Stimulated activated CD8-positive, alpha-beta memory T cell treated with anti-CD3 and anti-CD28 coated beads, Interleukin-2, amount 100 ng/mL, for 1 hour (primary cell): ENCODE measurements around the gene COPS8.

ENCODE experiments used
- DNase-seq, 2 donors: peaks; one replicate each; pipeline ENCODE4 v3.0.0-alpha.2; 2020; ENCODE audit warnings: low read depth in 2 of 2

Gene COPS8

DNA sequence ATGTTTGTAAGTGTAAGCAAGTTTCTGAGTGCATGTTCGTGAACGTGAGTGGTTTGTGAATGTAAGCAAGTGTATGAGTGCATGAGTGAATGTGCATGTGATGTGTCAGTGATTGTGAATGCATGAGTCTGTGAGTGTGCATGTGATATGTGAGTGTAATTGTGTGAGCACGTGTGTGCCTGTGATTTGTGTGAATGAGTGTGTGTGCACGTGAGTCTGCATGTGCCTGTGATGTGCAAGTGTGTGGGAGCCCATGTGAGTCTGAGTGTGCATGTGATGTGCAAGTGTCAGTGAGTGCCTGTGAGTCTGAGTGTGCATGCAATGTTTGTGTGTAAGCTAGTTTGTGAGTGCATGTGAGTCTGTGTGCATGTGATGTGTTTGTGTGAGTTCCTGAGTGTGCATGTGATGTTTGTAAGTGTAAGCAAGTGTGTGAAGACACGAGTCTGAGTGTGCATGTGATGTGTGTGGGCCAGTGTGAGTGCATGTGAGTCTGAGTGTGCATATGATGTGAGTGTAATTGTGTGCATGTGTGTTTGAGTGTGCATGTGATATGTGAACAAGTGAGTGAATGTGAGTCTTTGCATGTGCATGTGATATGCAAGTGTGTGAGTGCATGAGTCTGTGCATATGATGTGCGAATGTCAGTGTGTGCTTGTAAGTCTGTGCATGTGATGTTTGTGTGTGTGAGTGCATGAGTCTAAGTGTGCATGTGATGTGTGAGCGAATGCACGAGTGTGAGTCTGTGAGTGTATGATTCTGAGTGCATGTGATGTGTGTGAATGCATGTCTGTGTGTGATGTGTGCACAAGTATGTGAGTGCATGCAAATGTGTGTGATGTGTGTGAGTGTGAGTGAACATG, 45.1 kb downstream of the COPS8 start:
- no peak for DNase-seq

DNA sequence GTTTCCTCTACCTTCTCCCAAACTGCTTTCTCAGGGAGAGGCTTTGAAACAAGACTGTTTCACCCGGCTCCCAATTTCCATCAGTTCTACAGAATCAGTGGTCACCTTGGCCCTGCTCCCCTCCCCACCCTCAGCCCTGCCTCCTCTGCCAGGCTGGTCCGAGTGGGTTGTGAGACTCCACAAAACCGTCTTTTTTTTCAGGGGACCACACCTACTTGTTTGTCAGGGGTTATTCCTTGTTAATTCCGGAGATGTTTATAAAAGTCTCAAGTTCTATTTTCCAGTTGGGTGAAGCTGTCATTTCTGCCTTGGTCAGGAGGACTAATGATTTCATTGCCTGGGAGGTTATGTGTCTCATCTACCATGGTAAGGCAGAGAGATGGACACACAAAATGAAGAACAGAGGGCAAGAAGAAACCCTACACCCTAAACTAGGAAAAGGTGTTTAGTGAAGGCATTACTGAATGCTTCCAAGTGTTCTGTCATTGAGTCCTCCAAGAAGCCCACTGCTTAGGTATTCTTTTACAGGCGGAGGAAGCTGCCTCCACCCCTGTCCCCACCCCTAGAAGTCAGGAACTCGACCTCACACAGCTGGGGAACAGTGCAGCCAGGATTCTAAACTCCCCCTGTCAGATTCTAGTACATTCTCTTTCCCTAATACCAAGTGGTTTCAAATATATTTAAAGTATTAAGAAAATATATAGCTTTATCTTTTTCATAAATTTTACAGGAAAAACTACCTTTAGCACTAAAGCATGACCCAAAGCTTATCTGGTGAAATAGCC, 46.3 kb downstream of the COPS8 start:
- DNase-seq: no peak

DNA sequence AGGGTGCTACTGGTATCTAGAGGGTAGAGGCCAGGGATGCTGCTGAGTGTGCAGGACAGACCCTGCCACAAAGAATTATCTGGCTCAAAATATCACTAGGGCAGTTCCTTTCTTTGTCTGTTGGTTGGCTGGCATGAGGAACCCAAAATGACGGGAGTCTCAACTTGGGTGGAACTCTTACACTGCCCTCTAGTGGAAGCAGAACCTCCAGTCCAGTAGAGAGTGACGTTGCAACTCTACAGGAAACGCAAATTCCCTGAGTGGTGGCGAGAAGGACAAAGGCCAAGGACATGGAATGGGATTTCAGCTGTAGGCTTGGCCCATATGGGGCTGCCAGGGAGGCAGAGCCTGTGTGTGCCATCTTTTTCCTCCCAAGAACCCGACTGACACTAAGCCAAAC, 47.1 kb downstream of the COPS8 start:
- DNase-seq: no peak

DNA sequence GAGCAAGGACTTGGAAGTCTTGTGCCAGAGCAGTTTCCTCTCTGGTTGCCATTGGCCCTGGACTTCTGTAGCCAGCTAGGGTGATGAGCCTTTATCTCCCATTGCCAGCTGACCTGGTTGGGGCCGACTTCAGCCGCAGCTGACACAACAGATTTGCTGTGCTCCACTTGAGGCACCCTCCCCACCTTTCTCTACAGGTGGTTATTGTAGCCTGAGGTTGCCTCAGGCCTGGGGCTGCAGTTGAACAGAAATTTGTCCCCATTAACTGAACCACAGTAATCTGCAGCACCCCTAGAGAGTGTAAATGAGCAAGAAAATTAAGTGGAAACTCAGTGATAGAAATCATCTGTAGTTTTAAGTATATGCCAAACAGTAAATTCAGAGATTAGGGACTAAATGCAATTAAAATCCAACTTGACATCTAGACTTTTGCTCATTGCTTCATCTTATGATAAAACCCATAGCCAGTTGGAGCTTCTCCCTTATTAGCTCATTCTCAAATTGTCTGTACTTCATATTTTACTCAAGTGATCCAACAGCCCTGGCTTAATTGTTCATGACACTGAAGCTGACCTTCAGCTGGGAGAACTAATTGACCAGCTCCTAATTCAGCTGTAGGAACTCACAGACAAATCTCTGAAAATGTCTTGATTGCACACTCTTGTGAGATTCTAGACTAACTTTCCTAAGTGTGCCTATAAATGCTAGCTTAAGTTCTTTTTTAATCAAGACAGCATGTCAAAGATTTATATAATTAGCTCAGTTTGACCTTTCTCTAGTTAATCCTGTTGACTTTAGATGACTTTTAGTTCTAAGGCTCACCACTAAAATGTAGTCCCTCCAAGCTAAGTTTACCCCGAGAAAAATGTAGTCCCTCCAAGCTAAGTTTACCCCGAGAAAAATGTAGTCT, 48.9 kb downstream of the COPS8 start:
- no peak for DNase-seq

DNA sequence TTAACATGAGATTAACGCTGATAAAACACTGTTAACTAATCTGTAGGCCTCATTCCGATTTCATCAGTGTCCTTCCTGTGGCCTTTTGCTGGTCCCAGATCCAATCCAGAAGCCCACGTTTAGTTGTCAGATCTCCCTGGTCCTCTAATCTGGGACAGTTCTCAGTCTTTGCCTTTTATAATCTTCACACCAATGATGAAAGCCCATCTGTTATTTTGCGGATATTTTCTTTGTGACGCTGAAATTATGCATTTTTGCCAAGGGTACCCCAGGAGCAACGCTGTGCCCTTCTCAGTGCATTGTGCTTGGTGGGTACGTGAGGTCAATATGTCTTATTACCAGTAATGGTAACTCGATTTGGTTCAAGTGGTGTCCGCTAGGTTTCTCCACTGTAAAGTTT, 51.1 kb downstream of the COPS8 start:
- no peak for DNase-seq

DNA sequence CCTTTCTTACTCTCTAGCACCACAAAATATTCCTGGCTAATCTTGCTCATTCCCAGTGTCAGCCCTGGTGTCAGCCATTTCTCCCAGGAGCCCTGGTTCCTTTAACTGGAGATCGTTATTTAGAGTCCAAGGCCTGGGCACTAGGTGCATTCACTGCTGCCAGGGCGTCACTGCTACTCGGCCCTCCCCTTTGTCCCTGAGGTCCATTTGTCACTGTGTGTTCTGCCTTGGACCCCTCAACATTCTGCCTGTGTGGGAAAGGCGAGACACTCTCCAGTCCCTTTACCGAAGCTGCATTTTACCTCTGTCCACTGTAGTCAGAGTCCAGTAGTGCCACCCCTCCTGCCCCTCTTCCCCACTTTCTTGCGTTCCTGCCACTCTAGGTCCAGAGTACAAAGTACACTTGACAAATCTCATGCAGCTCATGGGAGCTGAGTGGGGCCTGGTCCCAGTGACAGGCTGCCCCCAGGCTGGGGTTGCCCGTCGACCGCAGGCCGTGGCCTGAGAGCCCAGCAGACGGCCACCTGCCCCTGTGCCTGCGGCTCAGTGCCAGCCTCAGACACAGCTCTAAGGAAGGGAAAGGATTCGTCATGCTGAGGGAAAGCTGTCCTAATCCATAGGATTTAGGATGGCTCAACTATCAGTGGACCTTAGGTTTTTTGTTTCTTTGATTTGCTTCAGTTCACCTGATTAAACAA, 52.1 kb downstream of the COPS8 start:
- no peak for DNase-seq

DNA sequence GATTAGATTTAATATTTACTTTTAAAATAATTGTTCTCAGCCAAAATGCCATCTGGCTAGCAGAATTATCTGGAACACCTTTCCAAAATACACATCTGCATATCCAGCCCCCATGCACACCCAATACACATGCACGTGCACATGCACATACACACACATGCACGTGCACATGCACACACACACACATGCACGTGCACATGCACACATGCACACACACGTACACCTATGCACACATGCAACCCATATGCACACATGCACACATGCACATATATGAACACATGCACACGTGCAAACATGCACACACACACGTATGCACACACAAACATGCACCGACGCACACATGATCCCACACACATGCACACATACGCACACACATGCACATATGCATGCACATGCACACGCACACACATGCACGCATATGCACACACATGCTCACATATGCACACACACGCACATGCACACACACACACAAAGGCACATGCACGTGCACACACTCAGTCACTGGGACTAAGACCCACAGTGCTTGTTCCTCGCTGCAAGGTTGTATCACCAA, 53.5 kb downstream of the COPS8 start:
- no peak for DNase-seq

DNA sequence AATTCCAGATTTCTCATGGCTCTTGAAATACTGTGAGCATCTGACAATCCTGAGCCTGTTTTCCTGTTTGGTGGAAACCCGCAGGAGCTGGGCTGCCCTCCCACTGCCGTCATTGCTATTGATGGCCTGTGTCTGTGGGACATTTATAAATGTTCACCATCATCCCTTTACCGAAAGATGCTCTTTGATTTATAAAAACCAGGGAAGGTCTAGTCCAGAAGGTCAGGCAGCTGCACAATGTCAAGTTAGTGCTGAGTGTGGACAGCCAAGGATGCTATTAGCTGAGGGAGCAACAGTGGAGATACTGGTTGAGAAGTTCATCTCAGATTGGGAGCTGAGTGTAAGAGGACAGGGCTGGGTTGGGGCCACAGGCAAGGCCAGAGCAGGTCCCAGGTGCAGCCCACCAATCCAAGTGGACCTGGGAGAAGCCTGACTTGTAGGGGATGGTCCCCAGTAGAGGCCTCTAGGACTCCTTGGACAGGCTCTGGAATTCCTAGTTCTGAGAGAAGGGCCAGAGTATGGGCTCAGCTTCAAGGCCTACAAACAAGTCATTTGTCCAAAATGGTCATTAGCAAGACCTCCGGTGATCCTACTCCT, 55.1 kb downstream of the COPS8 start:
- no peak for DNase-seq

DNA sequence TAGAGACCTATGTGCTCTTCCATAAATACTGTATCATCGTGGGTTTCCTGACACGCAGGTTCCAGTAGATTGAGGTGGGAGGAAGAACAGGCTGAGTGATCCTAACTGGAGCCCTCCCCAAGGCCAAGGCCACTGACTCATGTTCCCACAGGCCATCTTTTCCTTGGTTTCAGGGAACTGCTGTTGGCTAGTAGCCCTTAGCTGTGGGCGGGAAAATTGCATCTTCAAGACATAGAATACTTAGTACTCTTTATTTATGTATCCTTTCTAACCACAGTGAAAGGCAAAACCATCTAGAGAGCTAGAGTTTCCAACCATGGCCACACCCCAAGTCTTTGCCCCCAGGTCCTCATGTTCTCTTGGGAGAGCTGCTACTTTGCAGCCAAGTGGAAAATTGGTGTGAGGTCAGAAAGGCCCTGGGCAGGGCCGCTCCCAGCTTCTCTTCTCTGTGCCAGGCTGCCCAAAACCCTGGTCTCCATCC, 55.9 kb downstream of the COPS8 start:
- no peak for DNase-seq

DNA sequence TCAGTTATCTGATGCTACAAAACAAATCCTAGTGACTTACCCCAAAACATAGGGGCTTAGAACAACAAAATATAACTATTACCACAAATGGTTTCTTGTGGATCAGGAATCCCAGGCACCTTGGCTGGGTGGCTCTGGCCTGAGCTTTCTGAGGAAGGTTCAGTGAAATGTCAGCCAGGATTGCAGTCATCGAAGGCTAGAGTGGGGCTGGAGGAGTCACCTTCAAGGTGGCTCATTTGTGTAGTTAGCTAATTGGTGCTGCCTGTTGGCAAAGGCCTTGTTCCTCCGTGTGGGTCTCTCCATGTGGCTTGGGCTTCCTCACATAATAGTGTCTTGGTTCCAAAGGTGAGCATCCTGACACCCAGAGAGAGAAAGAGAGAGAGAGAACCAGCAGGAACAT, 57.4 kb downstream of the COPS8 start:
- DNase-seq: no peak

DNA sequence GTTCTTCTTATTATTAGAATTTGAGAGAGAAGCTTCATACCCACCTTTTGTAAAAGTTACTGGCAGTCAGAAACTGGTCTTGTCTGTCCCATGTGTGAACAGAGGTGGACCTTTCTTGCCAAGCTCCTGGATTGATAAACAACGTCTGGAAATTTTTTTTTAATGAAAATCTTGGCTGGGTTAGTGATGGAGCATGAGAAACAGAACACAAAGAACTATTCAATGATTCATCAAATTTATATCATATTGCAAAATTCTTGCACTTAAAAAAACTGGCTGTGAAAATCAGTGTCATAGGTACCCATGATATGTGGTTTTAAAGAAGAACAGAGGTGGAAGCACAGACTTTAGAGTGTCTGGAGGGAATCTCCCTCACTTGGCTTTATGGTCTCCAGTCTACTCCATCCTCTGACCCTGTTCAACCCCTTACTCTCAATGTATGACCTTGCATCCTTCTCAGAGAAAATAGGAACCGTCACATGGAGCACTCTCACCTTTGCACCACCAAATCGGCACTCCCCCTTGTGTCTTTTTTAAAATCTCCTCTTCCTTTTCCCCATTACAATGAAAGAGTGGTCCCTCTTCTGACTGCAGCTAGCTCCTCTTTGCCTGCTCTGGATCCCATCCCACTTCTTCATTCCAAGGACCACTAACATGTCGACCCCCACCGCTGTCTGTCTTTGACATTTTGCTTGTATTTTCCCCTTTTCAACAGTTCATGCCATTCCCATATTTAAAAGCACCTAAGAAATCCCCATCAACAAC, 58.2 kb downstream of the COPS8 start:
- DNase-seq: no peak

DNA sequence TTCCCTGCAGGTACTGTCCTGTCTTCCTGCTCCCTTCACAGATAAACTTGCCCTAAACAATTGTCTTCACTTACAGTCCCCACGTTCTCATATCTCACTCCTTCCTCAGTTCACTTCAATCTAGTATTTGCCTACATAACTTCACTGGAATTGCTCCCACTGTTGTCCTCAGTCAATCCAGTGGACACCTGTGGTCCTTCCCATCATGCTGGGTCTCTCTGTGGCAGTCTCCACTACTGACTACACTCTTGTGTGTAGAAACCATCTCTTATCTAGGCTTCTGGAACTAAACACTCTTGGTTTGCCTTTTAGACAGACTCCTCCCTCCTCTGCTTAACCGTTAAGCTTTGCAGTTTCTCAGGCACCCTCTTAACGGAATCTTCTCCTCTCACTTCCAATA, 58.8 kb downstream of the COPS8 start:
- DNase-seq: no peak

DNA sequence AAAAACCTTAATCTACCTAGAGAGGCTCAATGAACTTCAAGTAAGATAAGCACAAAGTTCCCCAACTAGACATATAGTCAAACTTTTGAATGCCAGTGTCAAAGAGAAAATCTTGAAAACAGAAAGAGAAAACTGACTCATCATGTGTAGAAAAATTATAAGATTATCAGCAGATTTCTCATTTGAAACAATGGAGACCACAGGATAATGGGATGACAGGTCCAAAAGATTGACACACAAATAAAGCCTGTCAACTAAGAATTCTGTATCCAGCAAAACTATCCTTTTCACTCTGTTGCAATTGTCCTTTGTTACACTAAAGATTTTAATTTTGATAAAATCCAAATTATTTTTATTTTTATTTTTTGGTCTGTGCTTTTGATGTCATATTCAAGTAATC, 61.6 kb downstream of the COPS8 start:
- no peak for DNase-seq

DNA sequence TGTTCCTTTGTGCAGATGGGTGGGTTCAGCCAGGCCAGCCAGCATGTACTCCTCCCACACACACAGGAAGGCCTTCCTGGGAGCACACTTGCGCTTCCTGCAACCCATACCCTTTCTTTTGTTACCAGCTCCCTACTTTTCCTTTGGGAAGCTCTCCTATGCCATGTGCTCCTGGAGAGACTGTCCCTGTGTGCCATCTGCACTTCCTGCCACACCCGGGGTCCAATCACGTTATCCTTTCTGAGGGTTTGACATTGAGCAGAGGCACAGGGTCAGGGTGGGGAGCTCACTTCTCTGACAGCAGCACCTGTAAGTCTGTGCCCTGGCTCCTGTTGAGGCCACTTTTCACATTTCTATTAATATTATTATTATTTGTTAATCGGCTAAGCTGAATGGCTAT, 62.9 kb downstream of the COPS8 start:
- DNase-seq: no peak

DNA sequence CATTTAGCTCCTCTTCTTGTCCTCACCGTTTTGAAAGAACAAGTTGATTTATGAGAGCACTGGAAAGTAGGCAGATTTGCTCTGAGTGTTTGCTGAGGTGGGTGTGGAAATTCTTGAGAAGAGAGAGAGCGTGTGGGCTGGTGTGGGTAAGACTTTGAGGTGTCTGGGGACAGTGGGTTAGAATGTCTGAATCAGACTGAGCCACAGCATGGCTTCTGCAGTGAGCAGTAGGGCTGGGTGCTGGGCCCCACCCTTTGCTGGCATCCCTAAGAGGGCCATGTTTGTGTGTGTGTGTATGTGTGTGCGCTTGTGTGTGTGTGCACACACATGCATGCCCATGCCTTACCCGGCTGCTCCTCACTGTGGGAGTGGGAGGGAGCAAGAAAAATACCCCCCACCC, 63.7 kb downstream of the COPS8 start:
- no peak for DNase-seq
